Lower leg skin (tissue), 3 donors: Measurements from ENCODE around the gene CPEB2.

Source experiments
- POLR2A ChIP-seq, 2 donors: fragments of 450-650 bp; IDR thresholded peaks; one replicate each; pipeline ENCODE4 v1.6.1; 2016 to 2017; ENCODE audit warnings: antibody characterized with exemption in 2 of 2, mild to moderate bottlenecking in 1 of 2, moderate library complexity in 1 of 2
- TF ChIP-seq, protein P1 (sequence below), 3 donors: fragments of 450-650 bp; IDR thresholded peaks; one replicate each; pipeline ENCODE4 v1.5.1; 2016; ENCODE audit warnings: antibody characterized with exemption in 3 of 3, mild to moderate bottlenecking in 3 of 3, moderate library complexity in 2 of 3

DNA sequence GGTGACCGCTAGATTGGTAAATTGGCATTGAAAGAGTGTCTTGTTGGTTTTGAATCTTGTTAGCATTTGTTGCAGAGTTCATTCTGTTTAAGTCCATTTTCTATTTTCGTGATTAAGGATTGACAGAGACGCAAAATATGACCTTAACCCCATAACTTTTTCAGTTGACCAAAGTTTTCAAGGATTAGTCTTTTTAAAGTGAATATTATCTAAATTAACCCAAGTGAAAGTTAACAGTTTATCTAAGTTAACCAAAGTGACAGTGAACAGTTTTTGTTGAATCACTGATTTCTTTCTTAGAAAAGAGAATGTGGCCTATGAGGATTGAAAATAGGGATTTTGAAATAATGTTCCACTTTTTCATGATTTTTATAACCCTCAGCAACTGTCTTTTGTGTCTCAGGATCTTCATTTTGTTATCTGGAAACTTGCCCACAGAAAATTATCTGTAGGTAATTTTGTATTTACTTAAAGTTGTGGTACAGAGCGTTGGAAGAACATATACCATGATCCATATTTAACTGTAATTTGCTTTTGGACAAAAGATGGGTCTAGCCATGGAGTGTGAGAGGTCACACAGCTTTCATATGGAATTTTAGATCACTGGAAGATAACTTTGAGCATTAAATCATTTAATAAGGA lies 3.3 kb downstream of the CPEB2 start:
- TF ChIP-seq, protein P1, sequence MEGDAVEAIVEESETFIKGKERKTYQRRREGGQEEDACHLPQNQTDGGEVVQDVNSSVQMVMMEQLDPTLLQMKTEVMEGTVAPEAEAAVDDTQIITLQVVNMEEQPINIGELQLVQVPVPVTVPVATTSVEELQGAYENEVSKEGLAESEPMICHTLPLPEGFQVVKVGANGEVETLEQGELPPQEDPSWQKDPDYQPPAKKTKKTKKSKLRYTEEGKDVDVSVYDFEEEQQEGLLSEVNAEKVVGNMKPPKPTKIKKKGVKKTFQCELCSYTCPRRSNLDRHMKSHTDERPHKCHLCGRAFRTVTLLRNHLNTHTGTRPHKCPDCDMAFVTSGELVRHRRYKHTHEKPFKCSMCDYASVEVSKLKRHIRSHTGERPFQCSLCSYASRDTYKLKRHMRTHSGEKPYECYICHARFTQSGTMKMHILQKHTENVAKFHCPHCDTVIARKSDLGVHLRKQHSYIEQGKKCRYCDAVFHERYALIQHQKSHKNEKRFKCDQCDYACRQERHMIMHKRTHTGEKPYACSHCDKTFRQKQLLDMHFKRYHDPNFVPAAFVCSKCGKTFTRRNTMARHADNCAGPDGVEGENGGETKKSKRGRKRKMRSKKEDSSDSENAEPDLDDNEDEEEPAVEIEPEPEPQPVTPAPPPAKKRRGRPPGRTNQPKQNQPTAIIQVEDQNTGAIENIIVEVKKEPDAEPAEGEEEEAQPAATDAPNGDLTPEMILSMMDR (IDR thresholded peaks at IDR 0.05), result no peak
- no peak for TF ChIP-seq POLR2A (IDR thresholded peaks at IDR 0.05)
